Astrocyte of the spinal cord (primary cell): ENCODE data around the gene GJB1.

Source experiments
- DNase-seq: peaks from one replicate; pipeline ENCODE4 v3.0.0; 2011; ENCODE audit warnings: low read depth, low spot score
- H3K4me3 ChIP-seq: 2 replicates; pipeline ENCODE4 v1.5.1; 2011; ENCODE audit warnings: low read depth, mild to moderate bottlenecking, low read length, moderate library complexity
- in situ Hi-C: cut with HindIII; loops from 2 replicates; pipeline ENCODE4 v1.10.0; 2017; ENCODE audit warnings: low sequenced_read_pairs
- TF ChIP-seq, protein P1 (sequence below): IDR thresholded peaks from 2 replicates; pipeline ENCODE4 v1.5.1; 2012; ENCODE audit warnings: low read depth, mild to moderate bottlenecking, low read length, inconsistent platforms

The GJB1 gene

DNA sequence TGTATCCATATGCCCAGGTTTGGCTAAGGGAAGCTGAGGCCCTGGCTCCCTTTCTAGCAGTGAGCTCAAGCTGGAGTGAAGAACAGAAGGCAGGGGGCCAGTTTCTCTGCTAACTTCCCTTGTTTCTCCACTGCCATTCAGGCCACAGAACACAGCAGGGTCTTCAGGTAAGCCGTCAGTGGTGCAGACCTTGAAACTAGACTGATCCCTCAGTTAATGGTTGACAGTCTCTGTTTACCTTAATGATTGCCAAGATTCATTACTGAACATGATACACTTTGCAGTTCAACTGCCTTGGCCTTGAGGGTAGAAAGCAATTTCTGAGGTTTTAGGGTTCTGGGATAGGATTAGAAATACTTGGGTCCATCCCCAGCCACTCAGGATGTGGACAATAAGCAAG, 8.9 kb upstream of the GJB1 start:
- TF ChIP-seq, protein P1, sequence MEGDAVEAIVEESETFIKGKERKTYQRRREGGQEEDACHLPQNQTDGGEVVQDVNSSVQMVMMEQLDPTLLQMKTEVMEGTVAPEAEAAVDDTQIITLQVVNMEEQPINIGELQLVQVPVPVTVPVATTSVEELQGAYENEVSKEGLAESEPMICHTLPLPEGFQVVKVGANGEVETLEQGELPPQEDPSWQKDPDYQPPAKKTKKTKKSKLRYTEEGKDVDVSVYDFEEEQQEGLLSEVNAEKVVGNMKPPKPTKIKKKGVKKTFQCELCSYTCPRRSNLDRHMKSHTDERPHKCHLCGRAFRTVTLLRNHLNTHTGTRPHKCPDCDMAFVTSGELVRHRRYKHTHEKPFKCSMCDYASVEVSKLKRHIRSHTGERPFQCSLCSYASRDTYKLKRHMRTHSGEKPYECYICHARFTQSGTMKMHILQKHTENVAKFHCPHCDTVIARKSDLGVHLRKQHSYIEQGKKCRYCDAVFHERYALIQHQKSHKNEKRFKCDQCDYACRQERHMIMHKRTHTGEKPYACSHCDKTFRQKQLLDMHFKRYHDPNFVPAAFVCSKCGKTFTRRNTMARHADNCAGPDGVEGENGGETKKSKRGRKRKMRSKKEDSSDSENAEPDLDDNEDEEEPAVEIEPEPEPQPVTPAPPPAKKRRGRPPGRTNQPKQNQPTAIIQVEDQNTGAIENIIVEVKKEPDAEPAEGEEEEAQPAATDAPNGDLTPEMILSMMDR: no peak
- in situ Hi-C loops: no loop called here
- no peak overlapping the region for H3K4me3 ChIP-seq
- no peak for DNase-seq

DNA sequence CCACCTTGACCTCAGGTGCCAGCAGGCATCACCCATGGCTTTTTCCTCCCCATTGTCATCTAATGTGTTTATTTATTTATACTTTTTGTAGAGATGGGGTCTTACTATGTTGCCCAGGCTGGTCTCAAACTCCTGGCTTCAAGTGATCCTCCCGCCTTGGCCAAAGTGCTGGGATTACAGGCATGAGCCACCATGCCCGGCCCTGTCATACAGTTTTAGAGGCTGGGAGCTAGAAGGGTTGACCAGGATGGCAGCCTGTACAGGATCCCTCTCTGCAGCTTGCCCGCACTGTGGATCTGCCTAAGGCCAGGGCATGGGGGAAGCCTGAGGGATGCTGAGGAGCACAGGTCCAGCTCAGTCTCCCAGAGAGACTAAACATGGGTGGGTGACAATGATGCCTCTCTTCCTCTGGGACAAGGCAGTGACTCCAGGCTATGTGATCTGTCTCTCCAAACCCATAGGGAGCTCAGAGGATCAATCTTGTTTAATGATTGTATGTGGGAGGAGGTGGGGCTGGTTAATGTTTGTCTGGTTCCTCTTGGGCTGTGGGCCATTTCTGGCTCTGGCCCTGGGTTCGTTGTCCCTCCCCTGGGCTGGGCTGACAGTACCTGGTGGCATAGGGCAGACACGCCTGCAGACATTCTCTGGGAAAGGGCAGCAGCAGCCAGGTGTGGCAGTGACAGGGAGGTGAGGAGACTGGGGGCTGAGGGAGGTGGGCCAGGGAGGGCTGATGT, 8.3 kb upstream of the GJB1 start:
- TF ChIP-seq, protein P1: no peak
- in situ Hi-C loops: no loop called here
- DNase-seq: no peak
- no peak overlapping the region for H3K4me3 ChIP-seq

- in situ Hi-C loops: no loop called here
- TF ChIP-seq, protein P1: no peak
- H3K4me3 ChIP-seq: no peak overlapping the region
- DNase-seq: no peak
These were observed 7.6 kb upstream of the GJB1 start for GRCh38 chrX:71215338-71215912.

DNA sequence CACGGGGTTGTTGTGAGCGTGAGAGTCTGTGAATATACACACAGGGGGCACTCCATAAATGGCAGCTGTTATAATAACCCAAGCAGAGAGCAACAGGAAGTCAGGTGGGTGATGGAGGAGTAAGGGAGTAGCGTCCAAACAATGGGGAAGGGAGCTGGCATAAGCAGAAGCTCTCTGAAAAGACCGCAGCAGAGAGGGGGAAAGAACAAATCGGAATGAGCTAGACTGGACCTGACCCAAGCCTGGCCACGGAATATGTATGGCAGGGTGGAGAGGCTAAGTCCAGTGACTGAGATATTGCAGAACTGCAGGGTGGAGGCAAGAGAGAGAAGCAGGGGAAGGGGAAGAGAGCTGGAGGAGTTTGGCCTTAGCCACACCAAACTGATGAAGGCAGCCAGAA, 6.5 kb upstream of the GJB1 start:
- H3K4me3 ChIP-seq: no peak overlapping the region
- TF ChIP-seq, protein P1: no peak
- DNase-seq: no peak
- in situ Hi-C loops: no loop called here

GRCh38 chrX:71217298-71217697, 5.7 kb upstream of the GJB1 start:
- no peak overlapping the region for H3K4me3 ChIP-seq
- TF ChIP-seq, protein P1: no peak
- in situ Hi-C loops: no loop called here
- no peak for DNase-seq

- no peak overlapping the region for H3K4me3 ChIP-seq
- DNase-seq: no peak
- in situ Hi-C loops: no loop called here
- TF ChIP-seq, protein P1: no peak
These were observed 1.9 kb upstream of the GJB1 start for GRCh38 chrX:71221145-71221544.
